MM.1S (cell line): ENCODE data around the gene SHISA7.

ENCODE experiments used
- EZH2 ChIP-seq: fragments of 300-600 bp; sonication (generic); optimal IDR thresholded peaks from 2 replicates; pipeline ENCODE3; 2017; ENCODE audit warnings: low read depth, mild to moderate bottlenecking, antibody characterized with exemption, low read length, mixed read lengths
- EZH2phosphoT487 ChIP-seq: fragments of 300-600 bp; sonication (generic); IDR thresholded peaks from 2 replicates; pipeline ENCODE4 v1.6.1; 2018; ENCODE audit warnings: antibody characterized with exemption, low read length
- TF ChIP-seq, protein P1 (sequence below): fragments of 300-600 bp; sonication (generic); IDR thresholded peaks from 2 replicates; pipeline ENCODE4 v1.5.1; 2016; ENCODE audit warnings: antibody characterized with exemption, low read length, mixed read lengths

DNA sequence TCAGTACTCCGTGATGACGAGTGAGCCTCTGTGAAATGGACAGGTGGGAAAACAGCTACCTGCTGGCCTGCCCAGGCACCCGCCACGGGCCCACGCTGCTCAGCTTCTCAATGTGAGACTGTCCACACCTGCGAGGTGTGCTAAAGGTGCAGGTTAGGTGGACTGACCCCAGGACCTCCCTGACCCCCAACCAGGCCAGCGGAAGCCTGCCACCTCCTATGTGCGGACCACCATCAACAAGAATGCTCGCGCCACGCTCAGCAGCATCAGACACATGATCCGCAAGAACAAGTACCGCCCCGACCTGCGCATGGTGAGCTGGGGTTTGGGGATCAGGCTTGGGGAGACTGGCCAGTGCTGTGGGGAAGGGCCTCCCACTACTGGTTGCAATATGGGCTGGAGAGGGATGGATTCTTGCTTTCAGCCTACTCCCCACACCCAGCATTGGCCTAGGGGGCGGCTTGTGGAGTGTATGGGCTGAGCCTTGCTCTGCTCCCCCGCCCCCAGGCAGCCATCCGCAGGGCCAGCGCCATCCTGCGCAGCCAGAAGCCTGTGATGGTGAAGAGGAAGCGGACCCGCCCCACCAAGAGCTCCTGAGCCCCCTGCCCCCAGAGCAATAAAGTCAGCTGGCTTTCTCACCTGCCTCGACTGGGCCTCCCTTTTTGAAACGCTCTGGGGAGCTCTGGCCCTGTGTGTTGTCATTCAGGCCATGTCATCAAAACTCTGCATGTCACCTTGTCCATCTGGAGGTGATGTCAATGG lies 55.2 kb downstream of the SHISA7 start:
- TF ChIP-seq EZH2 (no peak), EZH2phosphoT487 (no peak)
- TF ChIP-seq, protein P1, sequence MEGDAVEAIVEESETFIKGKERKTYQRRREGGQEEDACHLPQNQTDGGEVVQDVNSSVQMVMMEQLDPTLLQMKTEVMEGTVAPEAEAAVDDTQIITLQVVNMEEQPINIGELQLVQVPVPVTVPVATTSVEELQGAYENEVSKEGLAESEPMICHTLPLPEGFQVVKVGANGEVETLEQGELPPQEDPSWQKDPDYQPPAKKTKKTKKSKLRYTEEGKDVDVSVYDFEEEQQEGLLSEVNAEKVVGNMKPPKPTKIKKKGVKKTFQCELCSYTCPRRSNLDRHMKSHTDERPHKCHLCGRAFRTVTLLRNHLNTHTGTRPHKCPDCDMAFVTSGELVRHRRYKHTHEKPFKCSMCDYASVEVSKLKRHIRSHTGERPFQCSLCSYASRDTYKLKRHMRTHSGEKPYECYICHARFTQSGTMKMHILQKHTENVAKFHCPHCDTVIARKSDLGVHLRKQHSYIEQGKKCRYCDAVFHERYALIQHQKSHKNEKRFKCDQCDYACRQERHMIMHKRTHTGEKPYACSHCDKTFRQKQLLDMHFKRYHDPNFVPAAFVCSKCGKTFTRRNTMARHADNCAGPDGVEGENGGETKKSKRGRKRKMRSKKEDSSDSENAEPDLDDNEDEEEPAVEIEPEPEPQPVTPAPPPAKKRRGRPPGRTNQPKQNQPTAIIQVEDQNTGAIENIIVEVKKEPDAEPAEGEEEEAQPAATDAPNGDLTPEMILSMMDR = no peak
